Esophagus muscularis mucosa (tissue), 4 donors: ENCODE results near the gene PRKCD. TPM values are rescaled to one million over a fixed set of nuclear protein-coding genes. Genes with fewer than 3 reads are reported as not detected.

Experiments
- DNase-seq: peaks from one replicate; pipeline ENCODE4 v3.0.0-alpha.2; 2017; ENCODE audit errors: extremely low spot score
- H3K27ac ChIP-seq, 4 donors: fragments of 200-600 bp; sonication (generic); replicated peaks in 1 of 4; 1 replicate in 3 of 4; 2 replicates in 1 of 4; pipeline ENCODE4 v1.5.1; 2016 to 2019; ENCODE audit warnings: mild to moderate bottlenecking in 1 of 4
- H3K27me3 ChIP-seq, 4 donors: fragments of 200-600 bp; sonication (generic); one replicate each; pipeline versions ENCODE4 v1.5.1 to v1.6.0; 2016 to 2019
- H3K36me3 ChIP-seq, 4 donors: fragments of 200-600 bp; sonication (generic); one replicate each; pipeline ENCODE4 v1.5.1; 2016 to 2019
- H3K4me1 ChIP-seq, 4 donors: fragments of 200-600 bp; sonication (generic); one replicate each; pipeline ENCODE4 v1.5.1; 2016 to 2019
- H3K4me3 ChIP-seq, 4 donors: fragments of 200-600 bp; sonication (generic); 1 replicate in 2 of 4; 2 replicates in 2 of 4; pipeline ENCODE4 v1.5.1; 2016 to 2019; ENCODE audit warnings: mild to moderate bottlenecking in 4 of 4, moderate library complexity in 1 of 4
- H3K9me3 ChIP-seq, 4 donors: fragments of 200-600 bp; sonication (generic); 1 replicate in 3 of 4; 2 replicates in 1 of 4; pipeline ENCODE4 v1.5.1; 2016 to 2019
- CTCF ChIP-seq, 3 experiments: fragments of 200-600 bp in 2 of 3; fragments of 450-650 bp in 1 of 3; sonication (generic) in 2 of 3; IDR thresholded peaks; one replicate each; pipeline ENCODE4 v1.5.1; 2017 to 2019; ENCODE audit warnings: antibody characterized with exemption in 3 of 3, mild to moderate bottlenecking in 2 of 3, moderate library complexity in 1 of 3
- EP300 ChIP-seq: sonication (generic); formaldehyde crosslinking; IDR thresholded peaks from one replicate; pipeline ENCODE4 v1.6.1; 2017; ENCODE audit warnings: antibody characterized with exemption
- POLR2A ChIP-seq: fragments of 450-650 bp; IDR thresholded peaks from one replicate; pipeline ENCODE4 v1.6.1; 2017; ENCODE audit warnings: antibody characterized with exemption, moderate library complexity, mild to moderate bottlenecking, low read depth
- POLR2AphosphoS5 ChIP-seq, 2 donors: sonication (generic); formaldehyde crosslinking; IDR thresholded peaks; one replicate each; pipeline ENCODE4 v1.6.1; 2017; ENCODE audit warnings: antibody characterized with exemption in 2 of 2
- WGBS: methylation state at CpG from one replicate; pipeline ENCODE4 v1.1.5; 2018; 5-methylcytosine and 5-hydroxymethylcytosine counted together
- intact Hi-C: fragments of 100-400 bp; cut with DNase I; formaldehyde crosslinking; loops from one replicate; pipeline ENCODE4 v1.15.1; 2023
- total RNA-seq, 4 donors: library from RNA; depleted of rRNA; stranded (reverse); fragments of >200 nt; gene quantifications; one replicate each; pipeline versions ENCODE4 v1.1.0 to v1.2.1, GENCODE V29; 2016

Gene PRKCD
- total RNA-seq, 4 donors from 2014 or later, result 7.0 to 16.7 (median 12.4) TPM

DNA sequence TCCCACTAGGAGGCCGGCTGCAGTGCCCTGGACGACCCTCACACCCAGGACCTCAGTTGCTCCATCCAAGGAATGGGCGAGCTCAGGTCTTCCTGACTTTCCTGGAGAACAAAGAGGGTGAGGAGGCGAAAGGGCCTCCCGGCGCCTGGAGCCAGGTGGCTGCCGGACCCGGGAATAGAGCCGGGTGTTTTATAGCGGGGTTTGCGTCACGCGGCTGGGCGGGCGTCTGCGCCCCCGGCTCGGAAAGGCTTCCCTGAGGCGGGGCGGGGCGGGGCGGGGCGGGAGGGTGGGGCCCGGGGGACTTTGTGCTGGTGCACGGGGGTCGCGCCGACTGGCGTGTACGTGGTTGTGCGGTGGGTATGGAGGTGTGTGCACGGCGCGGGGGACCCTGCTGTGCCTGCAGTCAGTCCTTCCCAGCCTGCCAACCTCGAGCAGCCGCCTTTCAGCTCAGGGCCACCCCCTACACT, 4.6 kb upstream of the PRKCD start:
- DNase-seq, result no peak
- TF ChIP-seq EP300, result no peak
- no peak for TF ChIP-seq CTCF (IDR thresholded peaks at IDR 0.05)
- TF ChIP-seq POLR2AphosphoS5 (IDR thresholded peaks at IDR 0.05), result peak; percentile 7 to 20
- no peak for TF ChIP-seq POLR2A
- Histone ChIP-seq H3K27me3 (peaks cover 0 to 16% (median 2%) of the 10 kb centered on the region in 4 donors), H3K36me3 (no peaks in the 10 kb centered on the region), H3K4me3 (peak overlapping the region; percentile 19 to 24 (median 22)), H3K27ac (no peak overlapping the region), H3K9me3 (no peaks in the 10 kb centered on the region), H3K4me1 (peaks cover 28 to 37% (median 35%) of the 10 kb centered on the region in 4 donors)
- WGBS, result 61% methylated on average over 3 of the region's 36 CpGs
- intact Hi-C loops, result no loop called here

GRCh38 chr3:53157974-53158580, 2.9 kb upstream of the PRKCD start:
- Histone ChIP-seq H3K27me3 (peaks cover 0 to 16% (median 2%) of the 10 kb centered on the region in 4 donors), H3K27ac (no peak overlapping the region), H3K4me1 (peaks cover 37 to 53% (median 45%) of the 10 kb centered on the region in 4 donors), H3K4me3 (no peak overlapping the region), H3K36me3 (no peaks in the 10 kb centered on the region), H3K9me3 (no peaks in the 10 kb centered on the region)
- WGBS, result 74% methylated on average over 3 of the region's 3 CpGs
- TF ChIP-seq EP300, result no peak
- TF ChIP-seq CTCF (IDR thresholded peaks at IDR 0.05), result no peak
- TF ChIP-seq POLR2A, result no peak
- no peak for TF ChIP-seq POLR2AphosphoS5 (IDR thresholded peaks at IDR 0.05)
- DNase-seq, result no peak
- intact Hi-C loops, result no loop called here

DNA sequence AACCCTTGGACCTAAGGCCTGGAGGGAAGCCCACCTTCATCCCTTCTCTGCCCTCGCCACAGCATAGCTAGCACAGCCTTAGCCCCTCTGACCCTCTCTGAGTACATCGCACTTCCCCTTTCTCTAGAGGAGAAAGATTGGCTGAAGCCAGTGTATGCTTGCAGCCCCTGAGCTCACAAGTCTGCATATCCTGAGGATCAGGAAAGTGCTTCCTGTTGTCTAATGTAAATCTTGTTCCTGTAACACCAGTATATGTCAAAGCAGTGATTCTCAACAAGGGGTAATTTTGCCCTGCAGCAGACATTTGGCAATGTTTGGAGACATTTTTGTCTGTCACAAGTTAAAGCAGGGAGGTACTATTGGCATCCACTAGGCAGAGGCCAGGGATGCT, 2.2 kb upstream of the PRKCD start:
- TF ChIP-seq EP300 (no peak), CTCF (IDR thresholded peaks at IDR 0.05) (no peak), POLR2A (no peak), POLR2AphosphoS5 (IDR thresholded peaks at IDR 0.05) (no peak)
- H3K4me3 ChIP-seq, result no peak overlapping the region
- WGBS, result 69% methylated on average over 2 of the region's 2 CpGs
- H3K36me3 ChIP-seq, result no peaks in the 10 kb centered on the region
- intact Hi-C loops, result no loop called here
- no peak overlapping the region for H3K27ac ChIP-seq
- peaks cover 0 to 16% (median 2%) of the 10 kb centered on the region in 4 donors for H3K27me3 ChIP-seq
- H3K9me3 ChIP-seq, result no peaks in the 10 kb centered on the region
- H3K4me1 ChIP-seq, result peaks cover 37 to 59% (median 48%) of the 10 kb centered on the region in 4 donors
- no peak for DNase-seq

DNA sequence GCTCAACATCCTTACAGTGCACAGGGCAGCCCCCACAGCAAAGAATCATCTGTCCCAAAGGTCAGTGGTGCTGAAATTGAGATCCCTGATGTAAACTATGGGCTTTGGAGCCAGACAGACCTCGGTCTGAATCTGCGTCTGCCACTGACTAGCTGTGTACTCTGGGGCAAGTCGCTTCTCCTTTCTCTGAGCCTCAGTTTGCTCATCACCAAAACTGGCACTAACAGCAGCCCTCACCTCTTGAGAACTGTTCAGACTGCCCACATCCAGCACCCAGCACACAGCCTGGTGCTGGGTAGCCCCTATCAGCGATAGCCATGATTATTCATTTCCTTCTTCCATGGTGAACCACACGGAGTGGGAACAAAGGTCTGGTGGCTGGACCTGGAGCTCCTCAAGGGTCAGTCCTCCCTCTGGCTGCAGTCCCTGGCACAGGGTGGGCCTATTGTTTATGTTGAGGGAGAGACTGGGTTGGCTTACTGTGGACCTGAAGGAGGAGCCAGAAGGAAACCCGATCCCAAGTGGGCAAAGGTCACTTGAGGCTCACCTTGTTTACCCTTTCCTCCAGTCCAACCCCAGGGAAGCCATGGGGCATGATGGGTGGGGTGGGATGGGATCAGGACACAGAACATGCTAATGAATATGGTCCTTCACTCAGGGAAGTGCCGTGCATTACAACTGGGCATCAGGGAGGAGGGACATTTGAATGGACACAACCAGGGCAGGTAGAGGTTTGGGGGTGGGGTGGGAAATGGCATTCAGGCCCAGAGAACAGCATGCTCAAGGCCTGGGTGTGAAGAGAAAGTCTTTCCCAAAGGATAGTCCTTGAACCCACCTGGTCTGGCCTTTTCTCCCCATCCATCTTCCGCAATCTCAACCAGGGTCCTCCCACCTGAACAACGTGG, 1.6 kb upstream of the PRKCD start:
- 70% methylated on average over 9 of the region's 9 CpGs for WGBS
- peak overlapping the region in 1 of 4 donors; percentile 85 for H3K27ac ChIP-seq
- intact Hi-C loops, result no loop called here
- H3K4me1 ChIP-seq, result peaks cover 37 to 64% (median 48%) of the 10 kb centered on the region in 4 donors
- no peak for DNase-seq
- H3K36me3 ChIP-seq, result no peaks in the 10 kb centered on the region
- H3K4me3 ChIP-seq, result no peak overlapping the region
- peaks cover 0 to 16% (median 2%) of the 10 kb centered on the region in 4 donors for H3K27me3 ChIP-seq
- TF ChIP-seq POLR2A (no peak), POLR2AphosphoS5 (IDR thresholded peaks at IDR 0.05) (peak in 1 of 2 donors; percentile 9)
- no peaks in the 10 kb centered on the region for H3K9me3 ChIP-seq
